Liver (tissue), 9 donors: ENCODE data around the gene ASNSD1. TPM values are rescaled to one million over a fixed set of nuclear protein-coding genes. Genes with fewer than 3 reads are reported as not detected.

ENCODE experiments used
- DNase-seq: peaks from one replicate; pipeline ENCODE4 v3.0.0-alpha.2; 2017; ENCODE audit warnings: low spot score
- H3K27ac ChIP-seq, 2 donors: one replicate each; pipeline ENCODE4 v1.7.0; 2013; ENCODE audit warnings: inconsistent platforms in 2 of 2, low read length in 2 of 2, control low read depth in 1 of 2, low read depth in 1 of 2, mild to moderate bottlenecking in 1 of 2
- H3K27me3 ChIP-seq, 4 donors: one replicate each; pipeline versions ENCODE4 v1.6.1 to v1.7.0; 2013; ENCODE audit warnings: low read length in 3 of 4, inconsistent platforms in 1 of 4, mild to moderate bottlenecking in 1 of 4, moderate library complexity in 1 of 4; ENCODE audit not compliant: control insufficient read depth in 4 of 4, insufficient read depth in 4 of 4
- H3K36me3 ChIP-seq, 4 donors: one replicate each; pipeline versions ENCODE4 v1.6.1 to v1.7.0; 2013; ENCODE audit warnings: low read length in 3 of 4, mild to moderate bottlenecking in 3 of 4, low read depth in 1 of 4, moderate library complexity in 1 of 4; ENCODE audit not compliant: control insufficient read depth in 4 of 4, insufficient read depth in 3 of 4
- H3K4me1 ChIP-seq, 4 donors: one replicate each; pipeline versions ENCODE4 v1.6.1 to v1.7.0; 2013; ENCODE audit warnings: low read length in 3 of 4, mild to moderate bottlenecking in 3 of 4, moderate library complexity in 1 of 4; ENCODE audit not compliant: control insufficient read depth in 4 of 4, insufficient read depth in 4 of 4
- H3K4me3 ChIP-seq, 3 donors: one replicate each; pipeline versions ENCODE4 v1.6.1 to v1.7.0; 2013; ENCODE audit warnings: low read length in 3 of 3, control low read depth in 1 of 3, low read depth in 1 of 3, mild to moderate bottlenecking in 1 of 3
- H3K9ac ChIP-seq, 2 donors: one replicate each; pipeline ENCODE4 v1.7.0; 2013; ENCODE audit warnings: low read length in 2 of 2, mild to moderate bottlenecking in 2 of 2, moderate library complexity in 2 of 2, control low read depth in 1 of 2, low read depth in 1 of 2
- H3K9me3 ChIP-seq, 4 donors: one replicate each; pipeline versions ENCODE4 v1.6.1 to v1.7.0; 2013; ENCODE audit warnings: low read length in 3 of 4; ENCODE audit not compliant: control insufficient read depth in 4 of 4
- EGR1 ChIP-seq, 2 donors: IDR thresholded peaks; 2 replicates each; pipeline ENCODE4 v1.6.1; 2016 to 2018; ENCODE audit warnings: antibody characterized with exemption in 2 of 2, low read depth in 2 of 2
- FOXA2 ChIP-seq: IDR thresholded peaks from 2 replicates; pipeline ENCODE4 v1.6.1; 2016; ENCODE audit warnings: antibody characterized with exemption
- GABPA ChIP-seq, 2 donors: IDR thresholded peaks in 1 of 2; conservative IDR thresholded peaks in 1 of 2; 2 replicates each; pipeline ENCODE4 v1.6.1; 2016; ENCODE audit warnings: antibody characterized with exemption in 2 of 2, mild to moderate bottlenecking in 1 of 2, moderate library complexity in 1 of 2
- HNF4A ChIP-seq, 2 donors: conservative IDR thresholded peaks; 2 replicates each; pipeline ENCODE4 v1.6.1; 2016; ENCODE audit warnings: antibody characterized with exemption in 2 of 2, mild to moderate bottlenecking in 2 of 2
- HNF4G ChIP-seq: IDR thresholded peaks from 2 replicates; pipeline ENCODE4 v1.6.1; 2016; ENCODE audit warnings: antibody characterized with exemption
- JUND ChIP-seq, 2 donors: IDR thresholded peaks; 2 replicates each; pipeline ENCODE4 v1.6.1; 2016; ENCODE audit warnings: antibody characterized with exemption in 2 of 2
- NR2F2 ChIP-seq: IDR thresholded peaks from 2 replicates; pipeline ENCODE4 v1.6.1; 2016; ENCODE audit warnings: antibody characterized with exemption
- RAD21 ChIP-seq, 2 donors: IDR thresholded peaks; 2 replicates each; pipeline ENCODE4 v1.6.1; 2016; ENCODE audit warnings: antibody characterized with exemption in 2 of 2, mild to moderate bottlenecking in 2 of 2
- RXRA ChIP-seq, 2 donors: IDR thresholded peaks; 2 replicates each; pipeline ENCODE4 v1.6.1; 2017 to 2018; ENCODE audit warnings: antibody characterized with exemption in 2 of 2, mild to moderate bottlenecking in 1 of 2
- SP1 ChIP-seq: IDR thresholded peaks from 2 replicates; pipeline ENCODE4 v1.6.1; 2018; ENCODE audit warnings: antibody characterized with exemption, mild to moderate bottlenecking
- TAF1 ChIP-seq: conservative IDR thresholded peaks from 2 replicates; pipeline ENCODE4 v1.6.1; 2016; ENCODE audit warnings: antibody characterized with exemption, mild to moderate bottlenecking
- YY1 ChIP-seq: IDR thresholded peaks from 2 replicates; pipeline ENCODE4 v1.6.1; 2016; ENCODE audit warnings: antibody characterized with exemption, mild to moderate bottlenecking
- WGBS: extraction: QIAGEN DNeasy Blood & Tissue Kit; methylation state at CpG from one replicate; pipeline ENCODE4 v1.1.7; 2013; 5-methylcytosine and 5-hydroxymethylcytosine counted together
- polyA plus RNA-seq, 2 donors: library from polyadenylated mRNA; stranded (reverse) in 1 of 2; unstranded in 1 of 2; fragments of 200-250 nt in 1 of 2; fragments of >200 nt in 1 of 2; fragmentation: Nextera tagmentation in 1 of 2; extraction: Ambion mirVana in 1 of 2; gene quantifications; one replicate each; pipeline versions ENCODE4 v1.2.1 to v1.2.3, GENCODE V29; 2013 to 2015
- total RNA-seq, 2 donors: library from RNA; depleted of rRNA; stranded (reverse); fragments of >200 nt; gene quantifications; one replicate each; pipeline ENCODE4 v1.2.3, GENCODE V29; 2014
- TF ChIP-seq, protein P1 (sequence below): fragments of 150-350 bp; IDR thresholded peaks from 2 replicates; pipeline ENCODE4 v1.5.1; 2017; ENCODE audit warnings: improper control_type of control experiment, low read depth, low read length; ENCODE audit not compliant: missing input control
- TF ChIP-seq, protein P2 (sequence below): IDR thresholded peaks from 2 replicates; pipeline ENCODE4 v1.6.1; 2016; ENCODE audit warnings: antibody characterized with exemption
- TF ChIP-seq, protein P3 (sequence below): IDR thresholded peaks from 2 replicates; pipeline ENCODE4 v1.6.1; 2016; ENCODE audit warnings: antibody characterized with exemption, mild to moderate bottlenecking
- TF ChIP-seq, protein P4 (sequence below): IDR thresholded peaks from 2 replicates; pipeline ENCODE4 v1.6.1; 2016; ENCODE audit warnings: antibody characterized with exemption
- TF ChIP-seq, protein P5 (sequence below): IDR thresholded peaks from 2 replicates; pipeline ENCODE4 v1.6.1; 2016; ENCODE audit warnings: antibody characterized with exemption
- donor health status: healthy.
- donor health status: healthy.
- donor health status: healthy.
- donor health status: healthy.
- donor health status: healthy.

The ASNSD1 gene
- total and polyA plus RNA-seq, 4 donors, result 19.8 to 33.0 (median 25.5) TPM

DNA sequence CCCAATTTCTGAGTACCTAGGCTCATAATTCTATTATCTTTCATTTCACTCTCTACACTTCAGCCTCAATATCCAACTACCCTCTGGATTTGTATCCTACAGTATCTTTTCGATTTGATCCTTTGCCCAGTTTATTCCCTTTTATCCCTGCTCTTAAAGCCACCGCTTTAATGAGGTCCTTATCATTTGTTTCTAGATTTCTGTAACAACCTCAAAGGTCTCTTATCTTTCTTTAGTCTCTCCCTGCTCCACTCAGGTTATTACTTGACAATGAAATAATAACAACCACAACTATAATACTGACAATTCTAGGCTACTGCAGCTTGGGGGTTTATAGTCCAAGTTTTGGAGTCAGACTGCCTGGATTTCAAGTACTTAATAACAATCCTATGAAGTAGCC is 25.9 kb upstream of the ASNSD1 start:
- Histone ChIP-seq H3K36me3 (no peaks in the 10 kb centered on the region), H3K27ac (no peak overlapping the region), H3K9ac (no peak overlapping the region), H3K27me3 (no peaks in the 10 kb centered on the region), H3K4me1 (no peaks in the 10 kb centered on the region), H3K9me3 (no peaks in the 10 kb centered on the region), H3K4me3 (no peak overlapping the region)
- TF ChIP-seq, protein P1, sequence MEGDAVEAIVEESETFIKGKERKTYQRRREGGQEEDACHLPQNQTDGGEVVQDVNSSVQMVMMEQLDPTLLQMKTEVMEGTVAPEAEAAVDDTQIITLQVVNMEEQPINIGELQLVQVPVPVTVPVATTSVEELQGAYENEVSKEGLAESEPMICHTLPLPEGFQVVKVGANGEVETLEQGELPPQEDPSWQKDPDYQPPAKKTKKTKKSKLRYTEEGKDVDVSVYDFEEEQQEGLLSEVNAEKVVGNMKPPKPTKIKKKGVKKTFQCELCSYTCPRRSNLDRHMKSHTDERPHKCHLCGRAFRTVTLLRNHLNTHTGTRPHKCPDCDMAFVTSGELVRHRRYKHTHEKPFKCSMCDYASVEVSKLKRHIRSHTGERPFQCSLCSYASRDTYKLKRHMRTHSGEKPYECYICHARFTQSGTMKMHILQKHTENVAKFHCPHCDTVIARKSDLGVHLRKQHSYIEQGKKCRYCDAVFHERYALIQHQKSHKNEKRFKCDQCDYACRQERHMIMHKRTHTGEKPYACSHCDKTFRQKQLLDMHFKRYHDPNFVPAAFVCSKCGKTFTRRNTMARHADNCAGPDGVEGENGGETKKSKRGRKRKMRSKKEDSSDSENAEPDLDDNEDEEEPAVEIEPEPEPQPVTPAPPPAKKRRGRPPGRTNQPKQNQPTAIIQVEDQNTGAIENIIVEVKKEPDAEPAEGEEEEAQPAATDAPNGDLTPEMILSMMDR, result no peak
- TF ChIP-seq, protein P2, sequence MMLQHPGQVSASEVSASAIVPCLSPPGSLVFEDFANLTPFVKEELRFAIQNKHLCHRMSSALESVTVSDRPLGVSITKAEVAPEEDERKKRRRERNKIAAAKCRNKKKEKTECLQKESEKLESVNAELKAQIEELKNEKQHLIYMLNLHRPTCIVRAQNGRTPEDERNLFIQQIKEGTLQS, result no peak
- no peak for TF ChIP-seq JUND (IDR thresholded peaks at IDR 0.05)
- no peak for DNase-seq
- WGBS, result 81% methylated on average over 2 of the region's 2 CpGs

DNA sequence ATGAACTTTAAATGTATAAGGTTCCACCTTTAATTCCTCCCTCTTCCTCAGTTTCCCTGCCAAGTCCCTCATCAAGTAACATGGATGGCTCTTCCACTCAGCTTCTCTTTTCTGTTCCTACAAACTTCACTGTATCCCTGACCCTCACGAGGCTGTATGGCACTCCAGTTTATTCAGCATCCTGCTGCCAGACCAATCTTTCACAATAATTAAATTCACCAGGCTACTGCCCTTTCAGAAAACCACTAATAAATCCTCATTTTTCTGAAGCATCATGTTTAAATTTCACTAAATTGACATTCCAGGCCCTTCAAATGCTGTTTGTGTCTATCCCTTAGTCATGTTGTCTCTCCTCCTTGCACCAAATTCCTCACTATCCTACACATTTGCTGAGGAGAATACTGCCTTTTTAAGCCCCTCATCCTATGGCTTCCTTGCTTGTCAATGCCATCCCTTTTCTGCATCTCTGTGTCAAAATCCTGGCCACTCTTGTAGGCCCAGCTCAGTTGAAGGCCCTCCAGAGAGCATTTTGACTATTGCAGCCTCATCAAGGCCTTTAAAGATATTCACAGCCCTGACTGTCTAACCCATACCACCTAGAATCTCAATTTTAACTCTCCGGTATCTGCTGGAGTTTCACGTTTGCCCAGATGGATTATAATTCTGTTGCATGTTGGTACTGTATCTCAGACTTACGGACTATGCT is 22.8 kb upstream of the ASNSD1 start:
- 92% methylated on average over 4 of the region's 4 CpGs for WGBS
- Histone ChIP-seq H3K27ac (no peak overlapping the region), H3K9ac (no peak overlapping the region), H3K36me3 (no peaks in the 10 kb centered on the region), H3K9me3 (no peaks in the 10 kb centered on the region), H3K4me1 (no peaks in the 10 kb centered on the region), H3K4me3 (no peak overlapping the region), H3K27me3 (no peaks in the 10 kb centered on the region)
- no peak for DNase-seq
- TF ChIP-seq FOXA2 (no peak), HNF4A (conservative IDR thresholded peaks at IDR 0.05) (no peak), TAF1 (no peak), GABPA (IDR thresholded peaks at IDR 0.05 in 1 of 2, conservative IDR thresholded peaks at IDR 0.05 in 1 of 2) (no peak), RAD21 (IDR thresholded peaks at IDR 0.05) (no peak), YY1 (no peak), SP1 (no peak), JUND (IDR thresholded peaks at IDR 0.05) (no peak), EGR1 (IDR thresholded peaks at IDR 0.05; ENCODE audit: low read depth in 2 of 2) (no peak), RXRA (IDR thresholded peaks at IDR 0.05) (no peak), HNF4G (no peak), NR2F2 (no peak)
- TF ChIP-seq, protein P3, sequence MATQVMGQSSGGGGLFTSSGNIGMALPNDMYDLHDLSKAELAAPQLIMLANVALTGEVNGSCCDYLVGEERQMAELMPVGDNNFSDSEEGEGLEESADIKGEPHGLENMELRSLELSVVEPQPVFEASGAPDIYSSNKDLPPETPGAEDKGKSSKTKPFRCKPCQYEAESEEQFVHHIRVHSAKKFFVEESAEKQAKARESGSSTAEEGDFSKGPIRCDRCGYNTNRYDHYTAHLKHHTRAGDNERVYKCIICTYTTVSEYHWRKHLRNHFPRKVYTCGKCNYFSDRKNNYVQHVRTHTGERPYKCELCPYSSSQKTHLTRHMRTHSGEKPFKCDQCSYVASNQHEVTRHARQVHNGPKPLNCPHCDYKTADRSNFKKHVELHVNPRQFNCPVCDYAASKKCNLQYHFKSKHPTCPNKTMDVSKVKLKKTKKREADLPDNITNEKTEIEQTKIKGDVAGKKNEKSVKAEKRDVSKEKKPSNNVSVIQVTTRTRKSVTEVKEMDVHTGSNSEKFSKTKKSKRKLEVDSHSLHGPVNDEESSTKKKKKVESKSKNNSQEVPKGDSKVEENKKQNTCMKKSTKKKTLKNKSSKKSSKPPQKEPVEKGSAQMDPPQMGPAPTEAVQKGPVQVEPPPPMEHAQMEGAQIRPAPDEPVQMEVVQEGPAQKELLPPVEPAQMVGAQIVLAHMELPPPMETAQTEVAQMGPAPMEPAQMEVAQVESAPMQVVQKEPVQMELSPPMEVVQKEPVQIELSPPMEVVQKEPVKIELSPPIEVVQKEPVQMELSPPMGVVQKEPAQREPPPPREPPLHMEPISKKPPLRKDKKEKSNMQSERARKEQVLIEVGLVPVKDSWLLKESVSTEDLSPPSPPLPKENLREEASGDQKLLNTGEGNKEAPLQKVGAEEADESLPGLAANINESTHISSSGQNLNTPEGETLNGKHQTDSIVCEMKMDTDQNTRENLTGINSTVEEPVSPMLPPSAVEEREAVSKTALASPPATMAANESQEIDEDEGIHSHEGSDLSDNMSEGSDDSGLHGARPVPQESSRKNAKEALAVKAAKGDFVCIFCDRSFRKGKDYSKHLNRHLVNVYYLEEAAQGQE, result no peak
- TF ChIP-seq, protein P2, result no peak
- TF ChIP-seq, protein P1, result no peak
- TF ChIP-seq, protein P4, sequence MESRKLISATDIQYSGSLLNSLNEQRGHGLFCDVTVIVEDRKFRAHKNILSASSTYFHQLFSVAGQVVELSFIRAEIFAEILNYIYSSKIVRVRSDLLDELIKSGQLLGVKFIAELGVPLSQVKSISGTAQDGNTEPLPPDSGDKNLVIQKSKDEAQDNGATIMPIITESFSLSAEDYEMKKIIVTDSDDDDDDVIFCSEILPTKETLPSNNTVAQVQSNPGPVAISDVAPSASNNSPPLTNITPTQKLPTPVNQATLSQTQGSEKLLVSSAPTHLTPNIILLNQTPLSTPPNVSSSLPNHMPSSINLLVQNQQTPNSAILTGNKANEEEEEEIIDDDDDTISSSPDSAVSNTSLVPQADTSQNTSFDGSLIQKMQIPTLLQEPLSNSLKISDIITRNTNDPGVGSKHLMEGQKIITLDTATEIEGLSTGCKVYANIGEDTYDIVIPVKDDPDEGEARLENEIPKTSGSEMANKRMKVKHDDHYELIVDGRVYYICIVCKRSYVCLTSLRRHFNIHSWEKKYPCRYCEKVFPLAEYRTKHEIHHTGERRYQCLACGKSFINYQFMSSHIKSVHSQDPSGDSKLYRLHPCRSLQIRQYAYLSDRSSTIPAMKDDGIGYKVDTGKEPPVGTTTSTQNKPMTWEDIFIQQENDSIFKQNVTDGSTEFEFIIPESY, result no peak
- TF ChIP-seq, protein P5, sequence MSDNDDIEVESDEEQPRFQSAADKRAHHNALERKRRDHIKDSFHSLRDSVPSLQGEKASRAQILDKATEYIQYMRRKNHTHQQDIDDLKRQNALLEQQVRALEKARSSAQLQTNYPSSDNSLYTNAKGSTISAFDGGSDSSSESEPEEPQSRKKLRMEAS, result no peak
